KG1 (cell line): ENCODE data around the gene CPZ.
"Not testable (repeated sequence)": the region's sequence is repeated elsewhere in the genome, so short reads cannot be mapped to it uniquely, and the experiment has no call there.

ENCODE experiments used
- DNase-seq: peaks from one replicate; lab custom pipeline; 2025; lab: John Stamatoyannopoulos, UW

CPZ gene

GRCh38 chr4:8653326-8654000, 60.9 kb downstream of the CPZ start:
- no peak for DNase-seq

GRCh38 chr4:8654139-8654538, 61.6 kb downstream of the CPZ start:
- DNase-seq: not testable (repeated sequence)

- no peak for DNase-seq
Observed at GRCh38 chr4:8655411-8656184, 63.0 kb downstream of the CPZ start.

- no peak for DNase-seq
Observed at GRCh38 chr4:8656185-8656517, 63.6 kb downstream of the CPZ start.

GRCh38 chr4:8656711-8657380, 64.3 kb downstream of the CPZ start:
- DNase-seq: no peak

- DNase-seq: no peak
Observed at GRCh38 chr4:8657381-8658088, 65.0 kb downstream of the CPZ start.

GRCh38 chr4:8662776-8663175, 70.2 kb downstream of the CPZ start:
- DNase-seq: no peak

- no peak for DNase-seq
Observed at GRCh38 chr4:8664031-8664805, 71.7 kb downstream of the CPZ start.

GRCh38 chr4:8664976-8665375, 72.4 kb downstream of the CPZ start:
- no peak for DNase-seq

GRCh38 chr4:8665406-8666360, 73.1 kb downstream of the CPZ start:
- DNase-seq: no peak

- DNase-seq: no peak
Observed at GRCh38 chr4:8666581-8666980, 74.0 kb downstream of the CPZ start.
